NCI-H526 treated with DMSO at 0.1 percent for 48 hours (cell line): ENCODE results near the gene PBX2.
"Not testable (repeated sequence)": the region's sequence is repeated elsewhere in the genome, so short reads cannot be mapped to it uniquely, and the experiment has no call there.

Experiments
- DNase-seq: peaks from one replicate; lab custom pipeline; 2025; lab: John Stamatoyannopoulos, UW

The PBX2 gene

GRCh38 chr6:32186151-32186840 is 3.7 kb downstream of the PBX2 start:
- DNase-seq: not testable (repeated sequence)

GRCh38 chr6:32185681-32186131 is 4.3 kb downstream of the PBX2 start:
- DNase-seq: not testable (repeated sequence)

GRCh38 chr6:32184084-32184640 is 5.8 kb downstream of the PBX2 start, which contains the start of gene AGER:
AGER (minus strand) TSS chr6:32184253; CDS start chr6:32184222, 31 bp downstream.
- no peak for DNase-seq

- no peak for DNase-seq
Observed at GRCh38 chr6:32183483-32184083, 6.4 kb downstream of the PBX2 start.

GRCh38 chr6:32183030-32183429 is 7.0 kb downstream of the PBX2 start:
- no peak for DNase-seq

GRCh38 chr6:32182555-32182981 is 7.4 kb downstream of the PBX2 start:
- no peak for DNase-seq

GRCh38 chr6:32181915-32182529 is 8.0 kb downstream of the PBX2 start:
- no peak for DNase-seq

- DNase-seq: no peak
Observed at GRCh38 chr6:32181148-32181702, 8.8 kb downstream of the PBX2 start.

GRCh38 chr6:32179766-32180405 is 10.1 kb downstream of the PBX2 start:
- DNase-seq: no peak

- no peak for DNase-seq
Observed at GRCh38 chr6:32178547-32179440, 11.2 kb downstream of the PBX2 start.

- DNase-seq: peak; percentile 99
Observed at GRCh38 chr6:32177788-32178546, 12.0 kb downstream of the PBX2 start, which contains the start of gene RNF5. RNF5 (plus strand) TSS chr6:32178405; CDS start chr6:32178512, 107 bp downstream.

GRCh38 chr6:32177183-32177787 is 12.7 kb downstream of the PBX2 start:
- DNase-seq: no peak

- DNase-seq: no peak
Observed at GRCh38 chr6:32176476-32177182, 13.4 kb downstream of the PBX2 start.

GRCh38 chr6:32175711-32176475 is 14.1 kb downstream of the PBX2 start, which contains the start of gene AGPAT1:
AGPAT1 (minus strand) TSS chr6:32176084; CDS start chr6:32171496, 4,588 bp downstream.
- peak; percentile 86 for DNase-seq

- DNase-seq: no peak
Observed at GRCh38 chr6:32175322-32175710, 14.7 kb downstream of the PBX2 start.

- no peak for DNase-seq
Observed at GRCh38 chr6:32174416-32174815, 15.6 kb downstream of the PBX2 start.

- DNase-seq: no peak
Observed at GRCh38 chr6:32173051-32173727, 16.8 kb downstream of the PBX2 start.
